ENCODE results near the gene SFRP5. TPM values are rescaled to one million over a fixed set of nuclear protein-coding genes. Genes with fewer than 3 reads are reported as not detected.

Gene SFRP5
- total RNA-seq, 1 experiment from 2014 or later = not detected

DNA sequence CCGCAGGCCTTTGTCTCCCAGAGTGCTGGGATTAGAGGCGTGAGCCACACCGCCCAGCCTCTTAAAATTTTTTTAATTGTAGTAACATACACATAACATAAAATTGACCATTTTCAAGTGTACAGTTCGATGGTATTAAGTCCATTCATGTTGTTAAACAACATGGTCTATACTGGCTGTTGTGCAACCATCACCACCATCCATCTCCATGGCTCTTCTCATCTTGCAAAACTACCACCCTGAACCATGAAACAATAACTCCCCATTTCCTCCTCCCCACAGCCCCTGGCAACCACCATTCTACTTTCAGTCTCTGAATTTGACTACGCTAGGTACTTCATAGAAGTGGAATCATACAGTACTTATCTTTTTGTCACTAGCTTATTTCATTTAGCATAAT lies 42.8 kb downstream of the SFRP5 start:
- no peaks in the 10 kb centered on the region for H3K36me3 ChIP-seq (ENCODE audit: control insufficient read depth in 1 of 2, insufficient read depth in 2 of 2, low read length in 2 of 2)
- TF ChIP-seq POLR2A (IDR thresholded peaks at IDR 0.05; ENCODE audit: borderline replicate concordance, extremely low read depth, insufficient read depth, insufficient read length) (no peak), REST (IDR thresholded peaks at IDR 0.05; ENCODE audit: low read depth) (no peak), JUND (IDR thresholded peaks at IDR 0.05) (no peak), SP1 (IDR thresholded peaks at IDR 0.05; ENCODE audit: low read depth) (no peak), EGR1 (IDR thresholded peaks at IDR 0.05; ENCODE audit: low read depth) (no peak), CBX3 (IDR thresholded peaks at IDR 0.05; ENCODE audit: low read depth) (no peak)
- TF ChIP-seq, protein P1, sequence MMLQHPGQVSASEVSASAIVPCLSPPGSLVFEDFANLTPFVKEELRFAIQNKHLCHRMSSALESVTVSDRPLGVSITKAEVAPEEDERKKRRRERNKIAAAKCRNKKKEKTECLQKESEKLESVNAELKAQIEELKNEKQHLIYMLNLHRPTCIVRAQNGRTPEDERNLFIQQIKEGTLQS (IDR thresholded peaks at IDR 0.05) = no peak
- no peak for DNase-seq (ENCODE audit: low read depth, low spot score)
- H4K20me1 ChIP-seq (ENCODE audit: insufficient read depth) = no peaks in the 10 kb centered on the region
- intact Hi-C loops (cut with micrococcal nuclease) = no loop called here
- POLR2A ChIA-PET = no interaction called here
- no peak overlapping the region for H3K4me3 ChIP-seq (replicated peaks in 1 of 2; ENCODE audit: low read depth in 1 of 2, low read length in 2 of 2)
- H3K4me2 ChIP-seq (ENCODE audit: low read length) = no peak overlapping the region
- ATAC-seq = no peak
- no peaks in the 10 kb centered on the region for H3K27me3 ChIP-seq (ENCODE audit: insufficient read depth, low read length)
- no peak overlapping the region for H3K9ac ChIP-seq (ENCODE audit: low read length)
- no peaks in the 10 kb centered on the region for H3K9me3 ChIP-seq (ENCODE audit: control insufficient read depth in 1 of 2, insufficient read depth in 1 of 2, low read depth in 1 of 2, low read length in 2 of 2)
- H3K4me1 ChIP-seq (ENCODE audit: control insufficient read depth in 1 of 2, insufficient read depth in 2 of 2, low read length in 2 of 2) = peaks cover 0 to 11% of the 10 kb centered on the region in 2 experiments; a peak in 2 of 4 replicates
- RAD21 ChIA-PET (ENCODE audit: low non-redundant PET in 1 of 2, low total read pairs in 2 of 2, uncharacterized antibody in 2 of 2, unreplicated experiment in 2 of 2) = no interaction called here
- no peaks in the 10 kb centered on the region for H3K79me2 ChIP-seq (ENCODE audit: insufficient read depth, low read length)
- H2AFZ ChIP-seq (ENCODE audit: low read depth, low read length, poor library complexity, severe bottlenecking) = no peak overlapping the region
- H3K27ac ChIP-seq (ENCODE audit: low read depth, low read length) = no peak overlapping the region
- H3K9me2 ChIP-seq (ENCODE audit: insufficient read depth) = no peaks in the 10 kb centered on the region
- no TSS peak for BruUV-seq (replicated peaks)
- CTCF ChIA-PET = no interaction called here

Measured in HCT116 (cell line).